Mesodermal cell (in vitro differentiated cells): ENCODE results near the gene ZNF564.

Experiments
- H3K27ac ChIP-seq: 2 replicates; pipeline ENCODE4 v1.7.0; 2013; ENCODE audit warnings: mild to moderate bottlenecking, low read depth, low read length, moderate library complexity; ENCODE audit not compliant: severe bottlenecking
- H3K36me3 ChIP-seq: 2 replicates; pipeline ENCODE4 v1.7.1; 2013; ENCODE audit warnings: mild to moderate bottlenecking, low read length, moderate library complexity; ENCODE audit not compliant: control insufficient read depth, insufficient read depth
- H3K4me1 ChIP-seq: one replicate; pipeline ENCODE4 v1.7.1; 2013; ENCODE audit warnings: mild to moderate bottlenecking, low read length; ENCODE audit not compliant: insufficient read depth, control insufficient read depth, poor library complexity, severe bottlenecking
- H3K4me3 ChIP-seq: 2 replicates; pipeline ENCODE4 v1.7.0; 2013; ENCODE audit warnings: low read length, control low read depth, mild to moderate bottlenecking; ENCODE audit not compliant: insufficient read depth, poor library complexity, severe bottlenecking; ENCODE audit errors: extremely low read depth
- H3K9me3 ChIP-seq: 2 replicates; pipeline ENCODE4 v1.7.1; 2013; ENCODE audit warnings: mild to moderate bottlenecking, low read length, moderate library complexity; ENCODE audit not compliant: control insufficient read depth
- WGBS, 2 experiments: methylation state at CpG; one replicate each; pipeline ENCODE4 v1.1.5; 2013; ENCODE audit warnings: missing lambda C conversion rate in 2 of 2; ENCODE audit not compliant: insufficient coverage in 2 of 2; 5-methylcytosine and 5-hydroxymethylcytosine counted together

ZNF564 gene

DNA sequence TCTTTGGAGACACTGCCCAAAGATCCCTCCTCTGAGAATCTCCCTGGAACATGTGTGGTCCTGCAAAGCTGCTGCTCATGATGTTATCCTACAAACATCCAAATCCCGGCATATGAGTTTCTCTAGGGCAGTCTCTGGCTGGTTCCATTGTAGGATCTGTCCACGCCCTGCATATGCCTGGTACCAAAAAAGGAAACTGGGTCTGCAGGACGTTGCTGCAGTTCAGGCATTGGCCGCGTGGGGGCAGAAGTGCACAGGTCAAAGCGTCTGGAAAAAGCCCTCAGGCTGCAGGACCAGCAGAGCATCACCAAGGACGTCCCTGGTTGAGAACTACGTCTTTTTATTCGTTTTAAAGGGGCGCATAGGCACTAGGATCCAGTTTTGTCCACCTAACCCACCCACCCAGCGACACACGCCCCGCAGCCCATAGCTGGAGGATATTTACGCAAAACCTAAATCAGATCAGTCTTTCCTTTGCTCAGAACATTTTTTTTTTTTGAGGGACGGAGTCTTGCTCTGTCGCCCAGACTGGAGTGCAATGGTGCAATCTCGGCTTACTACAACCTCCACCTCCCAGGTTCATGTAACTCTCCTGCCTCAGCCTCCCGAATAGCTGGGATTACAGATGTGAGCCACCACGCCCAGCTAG is 12.9 kb upstream of the ZNF564 start:
- Histone ChIP-seq H3K9me3 (no peaks in the 10 kb centered on the region), H3K36me3 (no peaks in the 10 kb centered on the region), H3K27ac (no peak overlapping the region), H3K4me1 (no peaks in the 10 kb centered on the region), H3K4me3 (no peak overlapping the region)
- WGBS, 2 experiments, result 24 to 34% methylated on average over 14 to 15 of the region's 19 CpGs

DNA sequence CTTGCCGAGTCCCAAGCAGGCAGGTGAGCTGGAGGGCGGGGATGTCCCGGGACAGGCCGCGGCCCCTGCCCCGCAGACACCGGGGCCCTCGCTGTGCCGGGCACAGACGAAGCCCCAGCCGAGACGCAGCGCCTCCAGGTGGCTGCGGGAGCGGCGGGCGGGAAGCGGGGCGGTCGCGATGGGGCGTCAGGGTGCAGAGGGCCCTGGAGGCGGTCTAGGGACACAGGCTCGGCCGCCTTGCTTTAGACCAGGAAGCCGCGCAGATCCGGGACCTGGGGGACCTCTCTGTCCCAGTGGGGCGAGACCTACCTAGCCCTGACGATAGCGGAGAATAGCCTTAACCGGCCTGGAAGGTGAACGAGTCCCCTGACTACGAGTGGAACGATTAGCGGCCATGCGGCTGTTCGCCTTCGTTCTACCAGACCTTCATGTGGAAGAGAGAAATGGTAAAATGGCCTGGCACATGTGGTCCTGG is 4.2 kb upstream of the ZNF564 start:
- no peak overlapping the region for H3K27ac ChIP-seq
- H3K9me3 ChIP-seq, result no peaks in the 10 kb centered on the region
- no peaks in the 10 kb centered on the region for H3K4me1 ChIP-seq
- no peak overlapping the region for H3K4me3 ChIP-seq
- 94 to 95% methylated on average over 28 to 37 of the region's 39 CpGs for WGBS, 2 experiments
- H3K36me3 ChIP-seq, result no peaks in the 10 kb centered on the region

DNA sequence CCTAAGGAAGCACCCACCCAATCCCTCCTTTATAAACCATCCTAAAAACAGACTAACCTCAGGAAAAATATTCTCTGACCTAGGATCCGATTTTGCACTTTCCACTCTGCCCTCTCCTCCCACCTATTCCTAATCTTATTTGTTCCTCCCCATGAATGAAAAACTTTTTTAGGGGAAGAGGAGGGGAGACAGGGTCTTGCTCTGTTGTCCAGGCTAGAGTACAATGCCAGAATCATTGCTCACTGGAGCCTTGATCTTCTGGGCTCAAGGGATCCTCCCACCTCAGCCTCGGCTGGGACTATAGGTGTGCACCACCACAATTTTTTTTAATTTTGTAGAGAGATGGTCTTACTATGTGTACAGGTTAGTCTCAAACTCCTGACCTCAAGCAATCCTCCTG is 4.4 kb downstream of the ZNF564 start:
- Histone ChIP-seq H3K4me1 (no peaks in the 10 kb centered on the region), H3K27ac (no peak overlapping the region), H3K4me3 (no peak overlapping the region), H3K9me3 (peaks cover 31% of the 10 kb centered on the region), H3K36me3 (peaks cover 72% of the 10 kb centered on the region)
- WGBS, 2 experiments, result 100% methylated on average over 1 of the region's 2 CpGs; no CpG with 5 or more reads in 1 of the 2 experiments

DNA sequence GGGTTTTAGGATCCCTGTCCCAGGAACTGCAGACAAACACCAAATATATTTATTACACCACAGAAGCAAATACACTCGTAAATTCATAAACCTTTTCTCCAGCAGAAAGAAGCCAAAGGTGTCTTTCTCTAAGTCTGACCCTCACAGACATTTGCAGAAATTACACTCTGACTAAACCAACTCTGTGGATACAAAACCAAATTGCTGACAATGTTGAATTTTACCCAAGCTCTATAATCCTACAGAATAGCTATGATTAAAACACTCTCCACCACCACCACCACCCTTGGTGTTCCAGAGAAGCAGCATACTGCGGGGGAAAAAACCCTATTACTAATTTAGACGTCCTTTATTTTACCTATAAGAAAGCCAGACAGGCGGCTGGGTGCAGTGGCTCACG is 5.2 kb downstream of the ZNF564 start:
- Histone ChIP-seq H3K4me3 (no peak overlapping the region), H3K36me3 (peaks cover 80% of the 10 kb centered on the region), H3K27ac (no peak overlapping the region), H3K9me3 (peaks cover 36% of the 10 kb centered on the region), H3K4me1 (no peaks in the 10 kb centered on the region)
- WGBS, 2 experiments, result 93 to 98% methylated on average over 5 of the region's 5 CpGs

DNA sequence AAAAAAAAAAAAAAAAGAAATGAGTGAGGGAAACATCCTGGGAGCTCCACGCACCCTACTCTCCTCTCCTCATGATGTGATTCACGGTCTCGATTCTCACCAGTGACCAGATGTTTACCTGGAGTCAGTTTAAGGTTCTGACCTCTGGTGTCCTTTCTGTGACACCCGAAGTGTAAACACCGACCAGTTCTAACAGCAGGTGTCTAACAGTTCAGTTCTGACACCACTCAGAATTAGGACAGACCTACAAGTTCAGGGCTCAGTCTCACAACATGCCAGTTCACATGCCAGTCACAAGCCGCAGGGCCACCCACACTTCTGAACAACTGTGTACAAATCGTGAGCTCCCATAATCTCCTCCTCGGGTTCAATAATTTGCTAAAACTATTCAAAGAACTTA is 6.0 kb downstream of the ZNF564 start:
- 93 to 96% methylated on average over 6 to 7 of the region's 8 CpGs for WGBS, 2 experiments
- no peak overlapping the region for H3K27ac ChIP-seq
- peaks cover 88% of the 10 kb centered on the region for H3K36me3 ChIP-seq
- peaks cover 40% of the 10 kb centered on the region for H3K9me3 ChIP-seq
- no peaks in the 10 kb centered on the region for H3K4me1 ChIP-seq
- no peak overlapping the region for H3K4me3 ChIP-seq

DNA sequence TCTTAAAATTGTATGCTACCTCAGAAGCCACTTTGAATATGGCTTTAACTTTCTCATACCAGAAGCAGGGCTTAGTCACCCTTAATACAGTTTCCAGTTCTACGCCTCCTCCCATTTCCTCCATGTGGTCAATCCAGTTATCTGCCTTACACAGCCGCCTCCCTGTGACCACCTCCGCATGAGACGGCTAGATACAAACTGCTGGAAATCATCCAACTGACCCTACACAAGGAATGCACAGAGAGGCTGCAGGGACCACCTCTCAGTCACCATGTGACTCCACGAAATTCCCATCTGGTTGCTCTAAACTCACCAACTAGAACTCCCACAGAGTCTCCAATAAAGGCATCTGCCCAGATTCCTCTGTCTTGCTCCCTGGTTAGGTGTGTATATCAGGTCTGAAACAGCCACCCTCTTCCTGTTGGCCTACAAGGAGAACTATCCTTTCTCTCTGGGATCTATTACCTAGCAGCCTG is 6.8 kb downstream of the ZNF564 start:
- Histone ChIP-seq H3K9me3 (peaks cover 43% of the 10 kb centered on the region), H3K27ac (no peak overlapping the region), H3K4me1 (no peaks in the 10 kb centered on the region), H3K4me3 (no peak overlapping the region), H3K36me3 (peaks cover 93% of the 10 kb centered on the region)
- WGBS, 2 experiments, result 93 to 97% methylated on average over 5 of the region's 5 CpGs

DNA sequence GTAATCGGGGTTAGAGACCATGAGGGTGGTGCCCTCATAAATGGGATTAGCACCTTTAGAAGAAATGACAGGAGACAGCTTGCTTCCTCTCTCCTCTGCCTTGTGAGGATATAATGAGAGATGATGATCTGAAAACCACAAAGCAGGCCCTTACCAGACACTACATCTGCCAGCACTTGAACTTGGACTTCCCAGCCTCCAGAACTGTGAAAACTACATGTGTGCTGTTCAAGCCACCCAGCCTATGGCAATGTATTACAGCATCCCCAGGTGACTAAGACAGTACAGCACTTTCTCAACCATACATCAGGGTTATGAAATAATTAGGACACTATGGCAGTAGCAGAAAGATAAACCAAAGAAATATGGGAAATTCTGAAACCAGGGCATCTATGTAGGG is 7.4 kb downstream of the ZNF564 start:
- H3K27ac ChIP-seq, result no peak overlapping the region
- H3K4me1 ChIP-seq, result no peaks in the 10 kb centered on the region
- peaks cover 39% of the 10 kb centered on the region for H3K9me3 ChIP-seq
- peaks cover 92% of the 10 kb centered on the region for H3K36me3 ChIP-seq
- H3K4me3 ChIP-seq, result no peak overlapping the region
- WGBS, 2 experiments, result 100% methylated on average over 1 of the region's 1 CpG; no CpG with 5 or more reads in 1 of the 2 experiments

DNA sequence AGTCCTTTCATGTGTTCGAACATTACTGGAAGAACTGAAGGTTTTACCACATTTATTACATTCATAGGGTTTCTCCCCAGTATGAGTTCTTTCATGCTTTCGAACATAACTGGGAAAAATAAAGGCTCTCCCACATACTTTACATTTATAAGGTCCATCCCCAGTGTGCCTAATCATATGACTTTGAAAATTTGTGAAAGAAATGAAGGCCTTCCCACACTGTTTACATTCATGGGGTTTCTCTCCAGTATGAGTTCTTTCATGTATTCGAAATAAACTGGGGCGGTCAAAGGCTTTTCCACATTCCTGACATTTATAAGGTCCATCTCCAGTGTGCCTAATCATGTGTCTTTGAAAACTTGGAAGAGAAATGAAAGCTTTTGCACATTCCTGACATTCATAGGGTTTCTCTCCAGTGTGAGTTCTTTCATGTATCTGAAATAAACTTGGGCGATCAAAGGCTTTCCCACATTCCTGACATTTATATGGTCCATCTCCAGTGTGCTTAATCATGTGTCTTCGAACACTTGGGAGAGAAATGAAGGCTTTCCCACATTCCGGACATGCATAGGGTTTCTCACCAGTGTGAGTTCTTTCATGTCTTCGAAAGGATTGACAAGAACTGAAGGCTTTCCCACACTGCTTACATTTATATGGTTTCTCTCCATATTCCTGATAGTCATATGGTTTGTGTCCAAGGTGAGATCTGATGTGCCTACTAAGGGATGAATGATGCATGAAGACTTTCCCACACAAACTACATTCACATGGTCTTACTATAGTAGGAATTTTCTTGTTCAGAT is 24.0 kb downstream of the ZNF564 start:
- Histone ChIP-seq H3K36me3 (peaks cover 83% of the 10 kb centered on the region), H3K4me3 (no peak overlapping the region), H3K4me1 (no peaks in the 10 kb centered on the region), H3K9me3 (peaks cover 97% of the 10 kb centered on the region), H3K27ac (no peak overlapping the region)
- 93 to 97% methylated on average over 6 to 7 of the region's 8 CpGs for WGBS, 2 experiments

DNA sequence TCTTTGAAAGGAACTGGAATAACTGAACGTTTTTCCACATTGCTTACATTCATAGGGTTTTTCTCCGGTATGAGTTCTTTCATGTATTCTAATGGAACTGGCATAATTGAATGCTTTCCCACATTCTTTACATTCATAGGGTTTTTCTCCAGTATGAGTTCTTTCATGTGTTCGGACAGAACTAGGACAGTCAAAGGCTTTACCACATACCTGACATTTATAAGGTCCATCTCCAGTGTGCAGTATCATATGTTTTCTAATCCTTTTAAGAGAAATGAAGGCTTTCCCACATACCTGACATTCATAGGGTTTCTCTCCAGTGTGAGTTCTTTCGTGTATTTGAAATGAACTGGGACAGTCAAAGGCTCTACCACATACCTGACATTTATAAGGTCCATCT is 24.7 kb downstream of the ZNF564 start:
- 76% methylated on average over 2 of the region's 4 CpGs; no CpG with 5 or more reads in 1 of the 2 experiments for WGBS, 2 experiments
- no peak overlapping the region for H3K27ac ChIP-seq
- H3K4me1 ChIP-seq, result no peaks in the 10 kb centered on the region
- peaks cover 83% of the 10 kb centered on the region for H3K36me3 ChIP-seq
- H3K9me3 ChIP-seq, result peaks cover 99% of the 10 kb centered on the region
- H3K4me3 ChIP-seq, result no peak overlapping the region

DNA sequence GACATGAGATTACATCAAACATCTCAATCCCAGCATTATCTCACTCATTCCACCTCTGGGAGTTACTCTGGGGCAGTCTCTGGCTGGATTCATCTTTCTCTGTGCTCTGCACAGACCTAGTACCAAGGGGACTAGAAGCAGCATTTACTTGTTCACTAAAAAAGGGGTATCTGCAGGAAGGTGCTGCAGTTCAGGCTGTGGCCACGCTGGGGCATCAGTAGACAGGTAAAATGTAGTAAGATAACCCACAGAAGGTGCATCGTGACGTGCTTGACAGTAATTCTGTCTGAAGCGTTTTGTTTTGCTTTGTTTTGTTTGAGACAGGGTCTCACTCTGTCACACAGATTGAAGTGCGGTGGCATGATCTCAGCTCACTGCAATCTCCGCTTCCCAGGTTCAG is 29.3 kb downstream of the ZNF564 start:
- no peaks in the 10 kb centered on the region for H3K4me1 ChIP-seq
- H3K27ac ChIP-seq, result no peak overlapping the region
- H3K36me3 ChIP-seq, result peaks cover 41% of the 10 kb centered on the region
- H3K9me3 ChIP-seq, result peaks cover 85% of the 10 kb centered on the region
- H3K4me3 ChIP-seq, result no peak overlapping the region
- 87 to 92% methylated on average over 6 of the region's 6 CpGs for WGBS, 2 experiments
